NCI-H526 treated with DMSO at 0.1 percent for 48 hours (cell line): ENCODE results near the gene ZNF385A.

Experiments
- DNase-seq: peaks from one replicate; lab custom pipeline; 2025; lab: John Stamatoyannopoulos, UW

The ZNF385A gene

GRCh38 chr12:54392485-54393206 lies 8.1 kb upstream of the ZNF385A start:
- no peak for DNase-seq

GRCh38 chr12:54390668-54391551 lies 6.4 kb upstream of the ZNF385A start:
- peak; percentile 31 for DNase-seq

GRCh38 chr12:54390176-54390667 lies 5.7 kb upstream of the ZNF385A start:
- DNase-seq, result peak; percentile 20

- DNase-seq, result no peak
Observed at GRCh38 chr12:54389607-54390175, 5.2 kb upstream of the ZNF385A start.

- DNase-seq, result no peak
Observed at GRCh38 chr12:54389134-54389508, 4.6 kb upstream of the ZNF385A start.

GRCh38 chr12:54388237-54389133 lies 4.0 kb upstream of the ZNF385A start:
- no peak for DNase-seq

GRCh38 chr12:54387114-54387467 lies 2.6 kb upstream of the ZNF385A start:
- DNase-seq, result no peak

- no peak for DNase-seq
Observed at GRCh38 chr12:54386403-54387113, 2.0 kb upstream of the ZNF385A start.

GRCh38 chr12:54385251-54385914 lies 850 bp upstream of the ZNF385A start:
- no peak for DNase-seq

- no peak for DNase-seq
Observed at GRCh38 chr12:54383041-54383609, 1.4 kb downstream of the ZNF385A start.

- DNase-seq, result no peak
Observed at GRCh38 chr12:54381136-54381535, 3.4 kb downstream of the ZNF385A start.

GRCh38 chr12:54379398-54380201 lies 4.9 kb downstream of the ZNF385A start:
- DNase-seq, result peak; percentile 72

- peak; percentile 8 for DNase-seq
Observed at GRCh38 chr12:54378796-54379397, 5.6 kb downstream of the ZNF385A start.

GRCh38 chr12:54377797-54378515 lies 6.6 kb downstream of the ZNF385A start:
- DNase-seq, result no peak

GRCh38 chr12:54377007-54377406 lies 7.5 kb downstream of the ZNF385A start:
- DNase-seq, result no peak

GRCh38 chr12:54376596-54376995 lies 7.9 kb downstream of the ZNF385A start:
- no peak for DNase-seq

GRCh38 chr12:54375259-54375579 lies 9.3 kb downstream of the ZNF385A start:
- DNase-seq, result no peak

- DNase-seq, result no peak
Observed at GRCh38 chr12:54374562-54375258, 9.8 kb downstream of the ZNF385A start.
